ENCODE measurements around the gene HAO2. TPM values are rescaled to one million over a fixed set of nuclear protein-coding genes. Genes with fewer than 3 reads are reported as not detected.
A peak's percentile ranks its signal among the peaks of the same experiment; 100 is the strongest.
"Not testable (repeated sequence)": the region's sequence is repeated elsewhere in the genome, so short reads cannot be mapped to it uniquely, and the experiment has no call there.

The HAO2 gene
- total RNA-seq, 2 experiments from 2014 or later: not detected

- Mint-ChIP-seq H3K4me1 (ENCODE audit: low read depth) (peaks cover 6% of the 10 kb centered on the region), H3K4me3 (no peak overlapping the region), H3K9me3 (no peaks in the 10 kb centered on the region), H3K27ac (no peak overlapping the region), H3K36me3 (ENCODE audit: low read depth) (no peaks in the 10 kb centered on the region), H3K27me3 (peaks cover 11% of the 10 kb centered on the region)
- intact Hi-C loops (cut with micrococcal nuclease): no loop called here
- ATAC-seq (no peak), DNase-seq (peak; percentile 10)
- TF ChIP-seq, protein P1, sequence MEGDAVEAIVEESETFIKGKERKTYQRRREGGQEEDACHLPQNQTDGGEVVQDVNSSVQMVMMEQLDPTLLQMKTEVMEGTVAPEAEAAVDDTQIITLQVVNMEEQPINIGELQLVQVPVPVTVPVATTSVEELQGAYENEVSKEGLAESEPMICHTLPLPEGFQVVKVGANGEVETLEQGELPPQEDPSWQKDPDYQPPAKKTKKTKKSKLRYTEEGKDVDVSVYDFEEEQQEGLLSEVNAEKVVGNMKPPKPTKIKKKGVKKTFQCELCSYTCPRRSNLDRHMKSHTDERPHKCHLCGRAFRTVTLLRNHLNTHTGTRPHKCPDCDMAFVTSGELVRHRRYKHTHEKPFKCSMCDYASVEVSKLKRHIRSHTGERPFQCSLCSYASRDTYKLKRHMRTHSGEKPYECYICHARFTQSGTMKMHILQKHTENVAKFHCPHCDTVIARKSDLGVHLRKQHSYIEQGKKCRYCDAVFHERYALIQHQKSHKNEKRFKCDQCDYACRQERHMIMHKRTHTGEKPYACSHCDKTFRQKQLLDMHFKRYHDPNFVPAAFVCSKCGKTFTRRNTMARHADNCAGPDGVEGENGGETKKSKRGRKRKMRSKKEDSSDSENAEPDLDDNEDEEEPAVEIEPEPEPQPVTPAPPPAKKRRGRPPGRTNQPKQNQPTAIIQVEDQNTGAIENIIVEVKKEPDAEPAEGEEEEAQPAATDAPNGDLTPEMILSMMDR (IDR thresholded peaks at IDR 0.05): no peak
- ChIA-PET POLR2A (no interaction called here), CTCF (no interaction called here)
These were observed 4.0 kb downstream of the HAO2 start for GRCh38 chr1:119372503-119373086.

DNA sequence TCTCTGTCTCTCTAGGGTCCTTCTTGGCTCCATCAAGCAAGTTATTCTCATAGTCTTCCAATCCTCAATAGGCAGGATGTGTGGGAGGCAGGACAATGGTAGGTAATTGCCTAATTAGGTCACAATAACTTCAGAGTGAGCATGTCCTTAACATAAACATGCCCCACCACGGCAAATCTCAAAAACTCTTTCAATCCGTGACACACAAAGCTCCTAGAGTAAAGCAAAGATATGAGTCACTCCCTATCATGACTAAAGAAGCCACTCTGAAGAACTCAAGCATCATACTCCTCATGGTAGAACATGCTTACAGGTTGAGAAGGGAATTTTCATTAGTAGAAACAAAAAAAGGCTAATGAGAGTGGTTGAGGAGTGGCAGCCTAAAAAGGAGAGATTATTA is 4.9 kb downstream of the HAO2 start:
- H3K36me3 Mint-ChIP-seq (ENCODE audit: low read depth): no peaks in the 10 kb centered on the region
- TF ChIP-seq, protein P1 (IDR thresholded peaks at IDR 0.05): no peak
- ChIA-PET POLR2A (no interaction called here), CTCF (interaction anchor here (1.0 kb wide), 1 partner anchor 98 kb away, joined by 3 read pairs; no protein-coding TSS in a partner anchor)
- intact Hi-C loops (cut with micrococcal nuclease): no loop called here
- peaks cover 6% of the 10 kb centered on the region for H3K4me1 Mint-ChIP-seq (ENCODE audit: low read depth)
- peak; percentile 2 for DNase-seq
- ATAC-seq: peak; percentile 45
- no peaks in the 10 kb centered on the region for H3K9me3 Mint-ChIP-seq
- H3K27ac Mint-ChIP-seq: no peak overlapping the region
- no peak overlapping the region for H3K4me3 Mint-ChIP-seq
- H3K27me3 Mint-ChIP-seq: peaks cover 7% of the 10 kb centered on the region

- peaks cover 3% of the 10 kb centered on the region for H3K27me3 Mint-ChIP-seq
- ChIA-PET POLR2A (no interaction called here), CTCF (no interaction called here)
- H3K4me1 Mint-ChIP-seq (ENCODE audit: low read depth): peaks cover 6% of the 10 kb centered on the region
- no peak overlapping the region for H3K4me3 Mint-ChIP-seq
- H3K9me3 Mint-ChIP-seq: no peaks in the 10 kb centered on the region
- ATAC-seq (no peak), DNase-seq (peak; percentile 5)
- H3K27ac Mint-ChIP-seq: no peak overlapping the region
- TF ChIP-seq, protein P1 (IDR thresholded peaks at IDR 0.05): no peak
- intact Hi-C loops (cut with micrococcal nuclease): no loop called here
- H3K36me3 Mint-ChIP-seq (ENCODE audit: low read depth): no peaks in the 10 kb centered on the region
These were observed 5.8 kb downstream of the HAO2 start for GRCh38 chr1:119374208-119374874.

DNA sequence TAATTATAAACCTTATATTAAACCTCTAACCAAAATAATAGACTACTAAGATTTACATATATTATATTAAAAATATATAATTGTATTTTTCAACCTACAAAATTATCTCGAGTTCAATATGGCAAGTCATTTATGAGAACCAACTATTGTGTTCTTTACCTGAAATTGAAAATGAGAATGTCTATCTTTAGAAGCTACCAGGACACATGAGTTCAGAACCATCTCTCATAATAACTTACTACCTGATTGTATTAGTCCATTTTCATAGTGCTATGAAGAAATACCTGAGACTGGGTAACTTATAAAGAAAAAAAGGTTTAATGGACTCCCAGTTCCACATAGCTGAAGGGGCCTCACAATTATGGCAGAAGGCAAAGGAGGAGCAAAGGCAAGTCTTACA is 6.8 kb downstream of the HAO2 start:
- Mint-ChIP-seq H3K36me3 (ENCODE audit: low read depth) (no peaks in the 10 kb centered on the region), H3K4me1 (ENCODE audit: low read depth) (peaks cover 6% of the 10 kb centered on the region), H3K27ac (no peak overlapping the region), H3K4me3 (no peak overlapping the region), H3K9me3 (no peaks in the 10 kb centered on the region), H3K27me3 (peaks cover 3% of the 10 kb centered on the region)
- TF ChIP-seq, protein P1 (IDR thresholded peaks at IDR 0.05): no peak
- ChIA-PET CTCF (no interaction called here), POLR2A (no interaction called here)
- ATAC-seq (no peak), DNase-seq (no peak)
- intact Hi-C loops (cut with micrococcal nuclease): no loop called here

DNA sequence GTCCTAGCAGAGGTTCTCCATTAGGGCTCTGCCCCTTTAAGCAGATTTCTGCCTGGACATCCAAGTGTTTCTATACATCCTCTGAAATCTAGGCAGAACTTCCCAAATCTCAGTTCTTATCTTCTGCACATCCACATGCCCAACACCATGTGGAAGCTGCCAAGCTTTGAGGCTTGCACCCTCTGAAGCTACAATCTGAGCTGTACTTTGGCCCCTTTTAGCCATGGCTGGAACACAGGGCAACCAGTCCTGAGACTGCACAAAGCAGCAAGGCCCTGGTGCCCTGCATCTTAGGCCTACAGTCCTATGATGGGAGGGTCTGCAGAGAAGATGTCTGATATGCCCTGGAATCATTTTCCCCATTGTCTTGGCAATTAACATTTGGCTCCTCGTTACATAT is 8.0 kb downstream of the HAO2 start:
- Mint-ChIP-seq H3K27me3 (peaks cover 3% of the 10 kb centered on the region), H3K4me3 (no peak overlapping the region), H3K9me3 (no peaks in the 10 kb centered on the region), H3K27ac (no peak overlapping the region), H3K36me3 (ENCODE audit: low read depth) (no peaks in the 10 kb centered on the region), H3K4me1 (ENCODE audit: low read depth) (peaks cover 6% of the 10 kb centered on the region)
- no peak for ATAC-seq
- TF ChIP-seq, protein P1 (IDR thresholded peaks at IDR 0.05): no peak
- DNase-seq: no peak
- intact Hi-C loops (cut with micrococcal nuclease): no loop called here
- CTCF ChIA-PET: no interaction called here
- POLR2A ChIA-PET: no interaction called here

GRCh38 chr1:119377594-119377993 is 9.0 kb downstream of the HAO2 start:
- CTCF ChIA-PET: interaction anchor here (1.0 kb wide), 1 partner anchor 10 kb away, joined by 3 read pairs; no protein-coding TSS in a partner anchor
- H3K27ac Mint-ChIP-seq; H3K27me3 Mint-ChIP-seq; H3K4me1 Mint-ChIP-seq (ENCODE audit: low read depth); H3K4me3 Mint-ChIP-seq; ATAC-seq; DNase-seq; intact Hi-C loops (cut with micrococcal nuclease); H3K36me3 Mint-ChIP-seq (ENCODE audit: low read depth); H3K9me3 Mint-ChIP-seq: not testable (repeated sequence)
- POLR2A ChIA-PET: interaction anchor here (1.0 kb wide), 1 partner anchor 7 kb away, joined by 3 read pairs; no protein-coding TSS in a partner anchor
